ENCODE results near the gene BLOC1S4.
"Not testable (repeated sequence)": the region's sequence is repeated elsewhere in the genome, so short reads cannot be mapped to it uniquely, and the experiment has no call there.

The BLOC1S4 gene

DNA sequence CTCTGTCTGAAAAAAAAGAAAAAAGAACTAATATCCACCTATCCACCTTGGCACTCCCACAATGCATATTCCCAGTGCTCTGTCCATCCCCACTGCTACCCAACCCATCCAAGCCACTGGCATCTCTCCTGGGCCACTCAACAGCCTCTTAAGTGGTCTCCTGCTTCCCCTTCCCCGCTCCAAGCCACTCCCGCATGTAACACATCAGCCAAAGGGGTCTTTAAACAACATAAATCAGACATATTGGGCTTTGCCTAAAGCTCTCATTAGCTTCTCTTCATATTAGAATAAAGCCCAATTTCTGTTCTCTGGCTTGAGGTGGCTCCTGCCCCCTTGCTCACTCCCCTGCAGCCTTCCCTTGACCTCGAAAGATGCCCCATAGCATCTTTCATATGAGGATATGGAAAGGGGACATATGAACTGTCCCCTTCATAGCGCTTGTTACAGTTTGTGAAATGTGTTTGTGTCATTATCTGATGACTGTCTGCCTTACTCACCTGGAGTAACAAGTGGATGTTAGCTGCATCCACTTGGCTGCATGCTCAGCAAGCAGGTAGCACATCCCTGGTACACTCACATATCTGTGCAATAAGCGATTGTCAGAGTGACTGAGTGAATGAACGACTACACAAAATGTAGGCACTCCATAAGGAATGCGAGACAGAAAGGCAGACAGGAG is 3.1 kb downstream of the BLOC1S4 start:
- no peak for DNase-seq (ENCODE audit: low read depth in 2 of 2)

DNA sequence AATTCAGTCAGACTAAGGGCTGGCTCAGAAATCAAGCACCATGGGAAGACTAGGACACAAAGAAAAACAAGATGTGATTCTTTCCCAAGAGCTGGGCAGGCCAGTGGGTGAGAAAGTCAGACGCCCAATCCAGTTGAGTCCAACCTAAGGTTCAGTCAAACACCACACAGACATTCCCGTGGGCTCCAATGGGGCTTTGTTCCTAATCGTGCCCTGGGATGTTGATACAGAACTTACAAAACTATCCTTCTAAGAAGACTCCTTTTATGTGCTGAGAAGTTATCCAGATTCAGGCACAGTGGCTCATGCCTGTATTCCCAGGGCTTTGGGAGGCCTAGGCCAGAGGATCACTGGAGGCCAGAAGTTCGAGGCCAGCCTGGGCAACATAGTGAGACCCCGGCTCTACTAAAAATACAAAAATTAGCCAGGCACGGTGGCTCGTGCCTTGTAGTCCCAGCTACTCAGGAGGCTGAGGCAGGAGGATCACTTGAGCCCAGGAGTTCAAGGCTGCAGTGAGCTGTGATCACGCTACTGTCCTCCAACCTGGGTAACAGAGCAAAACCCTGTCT is 3.7 kb downstream of the BLOC1S4 start:
- no peak for DNase-seq (ENCODE audit: low read depth in 2 of 2)

DNA sequence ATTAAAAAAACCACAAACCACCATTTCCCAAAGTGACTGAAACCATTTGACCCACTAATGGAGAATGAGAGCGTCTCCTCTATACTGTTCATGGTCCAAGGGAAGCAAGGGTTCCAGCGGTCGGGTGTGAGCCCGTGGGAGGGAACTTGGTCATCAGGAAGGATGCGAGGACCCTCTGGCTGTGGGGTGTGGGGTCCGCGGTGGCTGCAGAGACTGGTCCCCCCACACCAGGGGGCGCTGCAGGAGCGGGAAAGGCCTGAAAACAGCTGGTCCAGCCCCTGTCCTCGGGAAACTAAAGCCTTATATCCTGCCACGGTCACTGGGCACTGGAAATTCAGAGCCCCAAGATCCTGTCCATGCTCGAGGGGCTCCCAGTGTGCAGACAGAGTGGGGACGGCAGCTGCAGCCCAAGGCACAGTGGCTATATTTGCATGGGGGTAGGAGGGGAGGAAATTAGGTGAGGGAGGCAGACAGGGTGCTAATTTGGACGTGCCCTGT is 4.3 kb downstream of the BLOC1S4 start:
- peak; percentile 77 to 88 for DNase-seq (ENCODE audit: low read depth in 2 of 2)

DNA sequence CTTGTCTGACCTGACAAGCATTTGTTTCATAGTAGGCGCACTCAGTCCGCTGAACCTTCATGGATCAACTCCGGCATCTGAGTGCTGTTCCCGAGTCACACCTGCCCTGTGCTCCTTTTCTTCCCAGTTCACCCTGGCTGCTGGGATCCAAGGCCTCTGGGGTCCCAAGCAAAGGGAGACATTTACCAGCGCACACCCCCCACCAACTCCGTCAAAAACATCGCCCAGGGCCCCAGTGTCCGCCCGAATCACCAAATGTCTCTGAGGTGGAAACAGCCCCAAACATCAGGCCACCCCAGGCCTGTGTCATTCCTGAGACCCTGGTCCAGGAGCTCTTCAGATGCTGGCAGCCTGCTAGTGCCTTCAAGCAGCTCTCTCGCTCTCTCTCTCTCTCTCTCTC is 5.1 kb downstream of the BLOC1S4 start:
- no peak for DNase-seq (ENCODE audit: low read depth in 2 of 2)

DNA sequence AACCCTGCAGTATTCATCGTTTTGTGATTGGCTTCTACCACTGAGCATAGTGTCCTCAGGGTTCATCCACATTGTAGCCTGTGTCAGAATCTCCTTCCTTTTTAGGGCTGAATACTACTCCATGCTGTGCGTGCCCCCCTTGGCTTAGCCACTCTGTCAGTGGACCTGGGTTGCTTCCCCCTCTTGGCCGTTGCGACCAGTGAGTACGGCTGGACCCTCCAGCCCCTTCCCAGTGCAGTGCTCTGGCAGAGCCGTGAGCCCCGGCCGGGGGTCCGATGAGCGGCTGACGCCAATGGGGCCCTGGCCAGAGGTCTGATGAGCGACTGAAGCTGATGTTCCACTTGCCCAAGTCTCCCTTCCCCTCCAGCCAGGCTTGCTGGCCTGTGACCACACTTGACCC is 6.9 kb downstream of the BLOC1S4 start:
- no peak for DNase-seq (ENCODE audit: low read depth in 2 of 2)

DNA sequence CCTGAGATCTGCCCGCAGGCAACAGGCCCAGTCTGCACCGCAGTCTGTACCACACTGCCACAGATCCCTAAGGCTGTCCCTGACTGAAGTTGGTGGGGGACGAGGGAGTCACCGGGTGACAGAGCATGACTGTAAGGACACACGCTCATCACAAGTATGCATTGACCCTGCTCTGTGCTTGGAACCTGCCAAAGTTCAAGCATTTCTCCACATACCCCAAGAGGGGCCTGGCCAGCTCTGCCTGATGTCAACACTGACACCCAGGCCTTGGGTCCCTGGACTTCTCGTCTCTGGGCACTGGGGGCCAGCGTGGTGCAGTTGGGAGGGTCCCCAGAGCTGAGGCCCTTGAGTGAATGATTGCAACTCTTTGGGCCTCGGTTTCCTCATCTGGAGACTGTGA is 7.9 kb downstream of the BLOC1S4 start:
- no peak for DNase-seq (ENCODE audit: low read depth in 2 of 2)

DNA sequence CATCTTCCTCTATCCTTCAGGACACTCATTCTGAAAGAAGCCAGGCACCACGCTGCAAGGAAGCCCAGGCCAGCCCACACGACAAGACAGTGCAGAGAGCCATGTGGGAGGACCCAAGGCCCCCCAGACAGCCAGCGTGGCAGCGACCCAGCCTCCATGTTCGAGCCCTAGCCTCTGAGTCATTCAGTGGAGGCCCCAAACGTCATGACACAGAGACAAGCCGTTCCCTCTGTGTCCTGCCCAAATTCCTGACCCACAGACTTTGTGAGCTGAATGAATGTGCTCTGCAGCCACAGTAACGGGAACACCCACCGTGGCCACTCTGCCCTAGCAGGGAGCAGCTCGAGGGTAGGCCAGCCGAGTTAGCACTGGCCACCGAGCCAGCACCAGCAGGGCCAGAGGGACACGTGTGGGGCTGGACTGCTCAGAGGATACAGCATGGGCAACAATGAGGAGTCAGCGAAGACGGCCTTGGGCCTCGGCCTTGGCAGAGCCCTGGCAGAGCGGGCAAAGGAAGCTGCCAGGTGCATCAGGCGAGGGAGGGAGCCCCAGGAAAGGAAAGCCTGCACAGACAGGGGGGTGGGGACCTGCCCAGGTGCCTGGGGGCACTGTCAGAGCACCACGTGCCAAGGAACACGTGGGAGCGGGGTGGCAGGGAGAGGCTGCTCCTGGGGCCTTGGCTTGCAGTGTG is 8.6 kb downstream of the BLOC1S4 start:
- DNase-seq (ENCODE audit: low read depth in 2 of 2), result no peak

DNA sequence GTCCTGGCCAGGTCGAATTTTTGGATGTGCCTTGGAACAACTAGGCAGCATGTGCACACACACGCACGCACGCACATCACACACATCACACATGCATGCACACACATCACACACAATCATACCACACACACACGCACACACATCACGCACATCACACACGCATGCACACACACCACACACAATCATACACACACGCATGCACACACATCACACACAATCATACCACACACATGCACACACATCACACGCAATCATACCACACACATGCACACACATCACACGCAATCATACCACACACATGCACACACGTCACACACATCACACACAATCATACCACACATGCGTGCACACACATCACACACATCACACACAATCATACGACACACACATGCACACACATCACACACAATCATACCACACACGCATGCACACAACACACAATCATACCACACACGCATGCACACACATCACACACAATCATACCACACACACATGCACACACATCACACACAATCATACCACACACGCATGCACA is 9.5 kb downstream of the BLOC1S4 start:
- not testable (repeated sequence) for DNase-seq (ENCODE audit: low read depth in 2 of 2)

DNA sequence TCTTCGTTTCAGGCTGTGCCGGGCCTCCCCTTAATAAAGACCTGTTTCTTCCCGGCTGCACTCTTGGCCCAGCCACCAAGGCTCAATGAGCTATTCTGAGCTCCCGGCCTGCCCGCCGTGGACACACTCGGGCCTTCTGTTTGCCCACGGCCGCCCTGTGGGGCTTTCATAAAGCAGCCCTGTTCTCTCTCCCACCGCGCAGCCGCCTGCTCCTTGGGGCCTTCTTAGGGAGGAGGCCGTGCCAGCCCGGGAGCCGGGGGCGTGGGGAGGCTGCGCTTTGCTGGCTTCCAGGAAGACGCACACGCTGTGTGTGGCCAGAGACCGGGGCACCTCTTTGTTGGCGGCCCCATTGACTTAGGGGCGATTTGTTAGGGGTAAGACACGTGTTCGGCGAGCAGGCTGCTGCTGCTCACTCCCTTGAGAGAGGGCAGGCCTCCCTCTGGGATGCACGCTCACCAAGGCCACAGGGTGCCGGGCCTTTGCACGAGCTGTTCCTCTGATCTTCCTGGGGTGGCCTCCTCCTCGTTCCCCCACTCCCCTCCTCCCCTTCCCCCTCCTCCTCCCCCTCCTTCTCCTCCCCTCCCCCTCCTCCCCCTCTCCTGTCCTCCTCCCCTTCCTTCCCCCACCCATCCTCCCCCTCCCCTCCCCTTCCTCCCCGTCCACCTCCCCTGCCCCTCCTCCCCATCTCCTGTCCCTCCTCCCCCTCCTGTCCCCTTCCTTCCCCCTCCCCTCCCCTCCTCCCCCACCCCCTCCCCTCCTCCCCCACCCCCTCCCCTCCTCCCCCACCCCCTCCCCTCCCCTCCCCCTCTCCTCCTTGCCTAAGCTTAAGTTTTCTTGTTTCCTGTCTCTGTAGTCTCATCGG is 11.3 kb downstream of the BLOC1S4 start:
- no peak for DNase-seq (ENCODE audit: low read depth in 2 of 2)

DNA sequence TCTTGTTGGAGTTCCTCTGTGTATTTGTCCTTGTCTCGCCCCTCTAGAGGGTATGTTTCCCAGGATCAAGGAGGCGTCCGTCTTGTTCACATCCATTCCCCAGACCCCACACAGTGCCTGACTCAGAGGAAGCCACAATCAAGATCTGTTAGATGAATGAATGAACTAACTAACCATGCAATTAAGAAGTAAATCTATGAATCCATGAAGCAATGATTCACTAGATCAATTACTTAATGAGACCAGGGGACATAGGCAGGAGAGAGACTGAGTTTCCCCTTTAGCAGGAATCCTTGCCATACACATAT is 11.9 kb downstream of the BLOC1S4 start:
- DNase-seq (ENCODE audit: low read depth in 2 of 2), result no peak

DNA sequence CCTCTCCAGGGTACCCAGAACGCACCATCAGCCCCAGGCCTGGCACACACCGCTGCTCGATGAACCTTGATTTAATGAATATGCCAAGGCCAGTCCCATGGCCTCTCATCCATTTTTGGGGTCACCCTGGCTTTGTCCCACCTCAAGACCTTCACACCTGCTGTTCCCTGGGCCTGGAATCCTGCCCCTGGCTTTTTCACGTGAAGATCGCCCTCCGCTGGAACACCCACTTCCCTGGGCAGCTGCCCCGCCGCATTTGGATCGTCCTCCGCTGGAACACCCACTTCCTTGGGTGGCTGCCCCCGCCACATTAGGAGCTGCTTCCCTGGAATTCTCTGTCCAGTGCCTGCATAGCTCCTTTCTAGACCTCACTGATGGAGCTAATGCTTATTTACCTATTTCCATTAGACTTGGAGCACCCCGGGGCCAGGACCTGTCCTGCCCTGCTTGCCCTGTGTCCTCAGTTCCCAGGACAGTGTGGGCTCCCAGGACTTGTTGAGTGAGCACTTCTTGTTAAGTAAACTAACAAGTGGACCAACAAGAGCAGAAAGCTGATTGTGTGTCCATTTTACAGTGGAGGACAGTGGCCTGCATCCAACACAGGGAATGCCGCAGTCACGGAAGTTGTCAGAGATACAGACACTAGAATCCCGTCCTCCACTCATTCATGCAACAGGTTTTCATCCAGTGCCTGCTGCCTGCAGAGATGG is 12.5 kb downstream of the BLOC1S4 start:
- DNase-seq (ENCODE audit: low read depth in 2 of 2), result no peak

DNA sequence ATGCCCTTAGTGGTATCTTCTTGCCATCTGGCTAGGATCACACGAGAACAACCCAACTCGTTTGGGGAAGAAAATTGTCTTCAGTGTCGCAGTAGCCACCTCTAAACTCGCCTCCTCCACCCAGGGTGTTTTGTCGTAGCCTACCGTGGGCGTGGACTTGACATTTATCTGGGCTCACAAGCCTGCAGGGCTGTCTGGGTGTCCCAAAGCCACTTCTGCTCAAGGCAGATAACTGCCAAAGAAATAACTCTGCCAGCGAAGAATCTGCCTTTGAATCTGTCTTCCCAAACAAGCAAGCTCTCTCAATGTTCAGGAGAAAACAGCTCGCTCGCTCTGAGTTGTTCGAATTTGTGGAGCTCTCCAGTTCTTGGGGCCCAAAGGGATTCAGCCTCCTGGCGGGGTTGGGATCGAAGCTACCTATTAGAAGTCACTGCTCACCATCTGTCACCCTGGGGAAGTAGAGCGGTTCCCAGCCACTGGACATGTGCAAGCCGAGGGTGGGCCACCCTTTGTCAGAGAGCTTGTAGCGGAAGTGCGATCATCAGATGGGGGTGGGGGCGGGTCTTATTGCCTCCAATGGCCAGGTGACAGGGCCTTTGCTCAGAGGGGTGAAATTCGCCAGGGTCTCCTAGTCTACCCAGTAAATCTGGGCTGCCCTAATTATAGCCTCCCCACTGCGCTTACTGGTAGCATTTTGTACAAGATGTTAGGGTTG is 14.8 kb downstream of the BLOC1S4 start:
- no peak for DNase-seq (ENCODE audit: low read depth in 2 of 2)

DNA sequence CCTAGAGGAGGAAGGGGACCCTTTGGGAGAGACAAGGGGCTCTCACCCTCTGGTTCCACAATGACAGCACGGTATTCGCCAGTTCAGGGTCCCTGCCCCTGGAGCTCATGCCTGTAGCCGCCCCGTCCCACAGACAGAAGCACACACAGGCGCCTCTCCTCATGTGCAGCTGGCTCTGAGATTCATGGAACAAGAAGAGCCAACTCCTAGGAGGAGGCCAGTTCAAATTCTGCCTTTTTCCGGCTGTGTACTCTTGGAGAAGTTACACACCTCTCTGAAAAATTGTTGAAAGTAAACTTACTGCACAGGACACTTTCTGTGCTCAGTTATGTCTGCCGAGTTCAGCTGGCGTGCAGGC is 15.3 kb downstream of the BLOC1S4 start:
- no peak for DNase-seq (ENCODE audit: low read depth in 2 of 2)

DNA sequence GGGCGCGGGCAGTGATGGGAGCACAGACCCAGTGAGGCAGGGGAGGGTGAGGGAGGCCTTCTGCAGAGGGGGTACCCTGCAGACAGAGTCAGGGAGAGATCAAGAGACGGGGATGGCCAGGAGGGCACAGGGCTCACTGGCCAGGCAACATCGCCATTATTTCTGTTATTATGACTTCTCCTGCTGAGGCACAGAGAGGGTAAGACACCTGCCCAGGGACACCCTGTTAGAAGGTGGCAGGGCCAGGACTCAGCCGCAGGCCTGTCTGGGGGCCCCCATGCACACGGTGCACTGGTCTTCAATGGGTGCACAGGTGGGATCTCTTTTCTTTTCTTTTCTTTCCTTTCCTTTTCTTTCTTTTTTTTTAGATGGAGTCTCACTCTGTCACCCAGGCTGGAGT is 15.8 kb downstream of the BLOC1S4 start:
- no peak for DNase-seq (ENCODE audit: low read depth in 2 of 2)

DNA sequence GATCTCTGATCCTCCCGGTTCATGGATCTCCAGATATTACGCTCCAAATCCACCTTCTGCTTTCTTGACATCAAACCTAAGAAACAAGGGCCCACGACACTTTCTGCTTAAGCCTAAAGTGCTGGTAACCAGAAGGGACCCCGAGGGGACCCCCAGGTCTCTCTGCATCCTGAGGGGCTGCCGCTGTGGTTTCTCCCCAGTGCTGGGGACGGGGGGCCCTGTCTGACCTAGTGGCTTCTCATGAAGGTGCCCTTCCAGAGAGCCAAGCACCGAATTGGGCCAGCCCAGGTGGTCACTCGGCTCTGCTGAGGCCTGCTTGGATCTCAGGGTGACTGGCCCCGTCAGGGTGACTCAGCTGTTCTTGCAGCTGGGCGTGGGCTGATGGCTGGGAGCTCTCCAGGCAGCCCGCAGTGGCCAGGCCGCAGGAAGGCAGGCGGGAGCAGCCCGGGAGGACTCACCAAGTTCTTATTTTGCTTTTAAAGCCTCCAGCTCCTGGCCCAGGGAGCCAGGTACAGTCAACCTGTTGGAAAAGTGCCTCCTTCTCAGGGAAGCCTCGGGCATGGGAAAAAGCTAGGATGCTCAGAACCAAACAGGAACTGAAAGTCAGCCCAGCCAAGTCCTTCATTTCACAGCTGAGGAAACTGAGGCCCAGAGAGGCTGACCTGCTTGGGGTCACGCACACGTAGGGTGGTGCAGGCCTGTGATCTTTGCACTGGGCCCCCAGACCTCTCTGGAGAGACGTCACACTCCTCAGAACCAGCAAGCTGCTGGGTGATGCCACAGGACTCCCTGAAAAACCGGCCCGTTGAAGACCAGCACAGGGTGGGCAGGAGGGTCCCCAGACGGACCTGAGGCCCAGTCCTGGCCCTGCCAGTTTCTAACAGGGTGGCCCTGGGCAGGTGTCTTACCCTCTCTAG is 16.7 kb downstream of the BLOC1S4 start:
- DNase-seq (ENCODE audit: low read depth in 2 of 2), result no peak

DNA sequence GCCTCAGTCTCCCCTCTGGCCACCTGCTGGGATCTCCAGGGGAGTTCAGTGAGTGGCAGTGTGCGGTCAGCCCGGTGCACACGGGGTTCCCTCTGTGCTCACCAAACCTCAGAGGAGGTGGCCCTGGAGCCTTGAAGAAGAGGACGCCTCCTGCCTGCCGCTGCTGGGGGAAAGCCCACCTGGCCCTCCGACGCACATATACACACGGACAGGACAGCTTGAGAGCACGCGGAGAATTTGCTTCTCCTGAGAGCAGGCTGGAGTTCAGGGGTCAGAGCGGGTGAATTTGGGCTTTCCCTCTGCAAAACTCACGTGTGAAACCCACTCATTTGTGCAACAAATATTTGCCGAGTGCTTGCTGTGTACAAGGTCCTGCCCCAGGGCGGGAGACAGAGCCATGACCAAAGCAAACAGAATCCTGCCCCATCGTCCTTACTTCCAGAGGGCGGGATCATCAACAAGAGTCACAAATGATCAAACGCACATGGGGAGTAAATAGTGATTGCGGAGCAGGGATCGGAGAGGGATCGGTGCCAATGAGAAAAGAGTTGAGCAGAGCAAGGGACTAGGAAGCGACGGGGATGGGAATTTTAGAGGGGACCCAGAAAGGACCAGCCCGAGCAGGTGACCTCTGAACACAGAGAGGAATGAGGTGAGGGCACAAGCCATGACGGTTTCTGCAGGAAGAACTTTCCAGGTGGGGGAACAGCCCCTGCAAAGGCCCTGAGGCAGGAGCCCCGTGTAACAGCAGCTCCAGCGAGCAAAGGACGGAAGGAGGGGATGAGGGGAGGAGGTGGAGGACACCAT is 17.6 kb downstream of the BLOC1S4 start:
- no peak for DNase-seq (ENCODE audit: low read depth in 2 of 2)

DNA sequence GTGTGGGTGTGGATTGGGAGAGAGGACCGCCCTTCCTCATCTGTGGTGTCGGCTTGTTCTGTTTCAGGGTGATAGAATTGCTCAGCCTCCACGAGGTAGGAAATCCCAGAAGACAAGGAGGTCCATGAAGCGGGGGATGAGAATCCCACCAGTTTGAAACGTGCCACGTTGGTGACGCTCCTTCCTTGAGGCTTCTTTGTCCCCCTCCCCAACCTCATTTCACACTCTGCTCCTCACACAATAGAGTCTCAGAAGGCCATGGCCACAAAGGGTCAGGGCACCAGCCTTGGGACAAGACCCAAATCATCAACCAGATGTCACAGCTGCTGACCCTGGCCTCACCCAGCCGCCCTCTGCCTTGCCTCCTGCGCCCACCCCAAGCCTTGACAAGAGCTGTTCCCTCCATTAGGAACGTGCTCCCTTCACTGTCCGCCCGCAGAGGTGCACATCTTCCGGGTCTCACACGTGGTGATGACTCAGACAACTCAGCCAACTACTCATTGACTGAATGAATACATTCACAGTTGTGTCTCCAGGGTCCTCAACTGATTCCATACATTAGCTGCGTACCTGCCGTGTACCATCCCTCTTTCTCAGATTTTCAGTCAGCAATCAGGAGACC is 18.3 kb downstream of the BLOC1S4 start:
- DNase-seq (ENCODE audit: low read depth in 2 of 2), result no peak

DNA sequence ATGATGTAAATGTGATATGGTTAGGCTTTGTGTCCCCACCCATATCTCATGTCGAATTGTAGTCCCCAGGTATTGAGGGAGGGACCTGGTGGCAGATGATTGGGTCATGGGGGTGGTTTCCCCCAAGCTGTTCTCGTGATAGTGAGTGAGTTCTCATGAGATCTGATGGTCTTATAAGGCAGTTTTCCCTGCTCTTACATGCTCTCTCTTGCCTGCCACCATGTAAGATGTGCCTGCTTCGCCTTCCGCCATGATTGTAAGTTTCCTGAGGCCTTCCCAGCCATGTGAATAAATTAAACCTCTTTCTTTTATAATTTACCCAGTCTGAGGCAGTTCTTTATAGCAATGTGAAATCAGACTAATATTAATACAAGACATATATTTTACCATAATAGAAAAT is 23.9 kb downstream of the BLOC1S4 start:
- no peak for DNase-seq (ENCODE audit: low read depth in 2 of 2)

DNA sequence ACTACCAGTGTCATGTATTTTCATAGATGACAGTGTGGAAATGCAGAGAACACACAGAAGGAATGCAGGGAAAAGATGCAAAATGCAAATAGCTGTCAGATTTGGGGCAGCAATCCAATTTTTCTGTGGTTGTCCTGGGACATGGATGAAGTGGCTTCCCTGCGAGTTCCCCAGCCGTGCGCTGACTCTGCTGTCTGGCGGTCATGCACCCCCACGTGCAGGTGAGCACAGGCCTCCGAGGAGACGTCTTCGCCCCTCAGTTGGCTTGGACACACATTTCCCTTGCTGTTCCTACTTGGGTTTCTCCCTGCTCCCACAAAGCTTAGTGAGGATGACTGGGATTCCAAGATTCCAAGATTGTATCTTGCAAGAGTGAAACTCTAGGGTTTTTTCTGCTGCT is 24.4 kb downstream of the BLOC1S4 start:
- no peak for DNase-seq (ENCODE audit: low read depth in 2 of 2)

Data from stimulated activated CD4-positive, alpha-beta T cell treated with anti-CD3 and anti-CD28 coated beads, Interleukin-4, amount 100 ng/mL, for 48 hours (primary cell).